ENCODE measurements around the gene ACTN1. TPM values are rescaled to one million over a fixed set of nuclear protein-coding genes. Genes with fewer than 3 reads are reported as not detected.

Gene ACTN1
- total RNA-seq, 1 donor from 2014 or later: 136 TPM

DNA sequence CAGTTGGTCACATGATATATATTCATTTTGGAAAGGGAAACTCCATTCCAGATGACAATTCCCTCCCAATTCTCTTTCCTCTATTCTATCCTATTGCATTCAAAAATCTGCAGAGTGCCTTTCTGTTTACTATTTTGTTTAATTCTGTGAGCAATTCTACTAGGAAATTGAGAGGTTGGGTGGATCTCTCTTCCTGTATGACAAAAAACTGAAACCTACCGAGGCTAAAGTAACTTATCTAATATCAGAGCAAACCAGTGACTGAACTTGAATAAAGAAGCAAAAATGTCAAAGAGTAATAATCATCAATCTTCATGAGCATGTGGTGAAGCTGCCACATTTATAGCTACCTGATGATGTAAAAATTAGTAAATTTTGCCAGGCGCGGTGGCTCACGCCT lies 16.6 kb upstream of the ACTN1 start:
- no peak for DNase-seq (ENCODE audit: missing footprints)
- ATAC-seq: no peak
- intact Hi-C loops (cut with DNase I): no loop called here

DNA sequence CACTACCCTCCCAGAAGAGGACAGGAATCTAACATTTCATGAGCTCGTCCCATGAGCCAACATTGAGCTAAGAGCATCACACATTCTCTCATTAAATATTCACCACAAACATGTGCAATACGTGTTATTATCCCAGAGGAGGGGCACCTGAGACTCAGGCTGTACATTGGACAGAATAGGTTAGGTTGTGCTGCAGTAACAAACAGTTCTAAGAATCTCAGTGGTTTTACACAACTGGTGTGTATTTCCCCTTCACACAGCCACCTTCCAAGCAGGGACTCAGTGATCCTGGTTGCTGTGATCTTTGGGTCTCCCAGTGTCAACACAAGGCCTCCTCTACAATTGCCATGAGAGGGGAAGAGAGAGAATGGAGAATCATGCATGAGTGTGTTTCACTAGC lies 15.0 kb upstream of the ACTN1 start:
- no peak for ATAC-seq
- intact Hi-C loops (cut with DNase I): no loop called here

DNA sequence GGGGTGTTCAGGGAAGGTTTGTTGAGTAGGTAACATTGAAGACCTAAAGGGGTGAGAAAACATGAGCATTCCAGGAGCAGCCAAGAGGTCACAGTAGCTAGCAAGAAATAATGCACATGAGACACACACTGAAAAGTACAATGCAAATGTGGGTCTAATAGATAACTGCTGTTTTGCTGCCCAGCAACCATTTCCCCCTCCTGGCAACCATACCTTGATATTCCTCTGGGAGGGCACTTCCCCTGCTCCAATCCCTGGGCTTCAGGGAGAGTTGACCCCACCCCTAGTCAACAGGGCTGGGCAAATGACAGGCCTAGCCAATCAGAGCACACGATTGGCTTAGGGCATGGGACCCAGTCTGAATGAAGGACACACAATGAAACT lies 8.5 kb upstream of the ACTN1 start:
- DNase-seq (ENCODE audit: missing footprints) (no peak), ATAC-seq (no peak)
- intact Hi-C loops (cut with DNase I): no loop called here

More for the DNA sequence above, 15.0 kb upstream of the ACTN1 start:
- no peak for DNase-seq (ENCODE audit: missing footprints)

DNA sequence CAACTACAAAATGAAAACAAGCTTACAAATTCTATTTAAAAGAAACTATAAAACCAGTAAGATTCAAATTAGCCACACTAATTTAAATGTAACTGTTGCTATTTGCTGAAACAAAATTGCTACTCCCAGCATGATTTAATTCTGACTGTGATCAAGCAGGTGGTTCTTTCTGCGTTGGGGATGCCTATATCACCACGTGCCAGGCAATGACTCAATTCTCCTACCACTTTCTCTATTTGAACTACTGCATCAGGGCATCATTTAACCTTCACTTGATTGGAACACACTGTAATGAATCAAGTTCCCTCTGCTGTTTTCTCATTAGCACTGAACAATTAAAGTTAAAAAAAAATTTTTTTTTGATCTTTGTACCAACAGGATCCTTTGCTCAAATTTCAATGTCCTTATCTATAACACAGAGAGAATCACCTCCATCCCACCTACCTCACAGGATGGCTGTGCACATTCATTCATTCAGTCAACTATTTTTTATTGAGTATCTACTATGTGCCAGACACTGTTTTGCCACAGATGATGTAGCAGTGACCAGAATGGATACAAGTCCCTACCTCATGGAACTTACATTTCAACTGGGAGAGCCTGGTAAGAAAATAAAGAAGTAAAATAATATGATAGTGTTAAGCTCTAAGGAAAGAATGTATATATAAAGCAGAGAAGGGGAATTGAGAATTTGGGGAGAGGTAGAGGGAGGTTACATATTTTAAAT lies 8.0 kb upstream of the ACTN1 start:
- DNase-seq (ENCODE audit: missing footprints) (no peak), ATAC-seq (no peak)
- intact Hi-C loops (cut with DNase I): no loop called here

DNA sequence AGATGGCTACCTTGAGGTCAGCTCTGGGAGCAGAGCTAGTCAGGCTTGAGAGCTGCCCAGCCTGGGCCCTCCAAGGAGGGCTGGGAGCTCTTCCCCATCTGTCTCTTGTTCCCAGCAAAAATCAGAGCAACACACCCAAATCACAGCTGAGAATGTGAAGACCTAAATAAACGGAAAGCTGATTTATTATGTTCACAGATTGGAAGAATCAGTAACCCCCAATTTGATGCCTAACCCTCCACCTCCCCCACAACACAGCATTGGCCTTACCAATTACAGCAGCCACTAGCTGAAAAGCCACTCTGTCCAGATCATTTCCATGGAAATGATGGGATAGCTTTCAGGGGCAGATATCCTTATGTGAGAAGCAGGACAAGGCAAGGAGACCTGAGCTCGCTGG lies 7.1 kb upstream of the ACTN1 start:
- ATAC-seq: no peak
- no peak for DNase-seq (ENCODE audit: missing footprints)
- intact Hi-C loops (cut with DNase I): no loop called here

DNA sequence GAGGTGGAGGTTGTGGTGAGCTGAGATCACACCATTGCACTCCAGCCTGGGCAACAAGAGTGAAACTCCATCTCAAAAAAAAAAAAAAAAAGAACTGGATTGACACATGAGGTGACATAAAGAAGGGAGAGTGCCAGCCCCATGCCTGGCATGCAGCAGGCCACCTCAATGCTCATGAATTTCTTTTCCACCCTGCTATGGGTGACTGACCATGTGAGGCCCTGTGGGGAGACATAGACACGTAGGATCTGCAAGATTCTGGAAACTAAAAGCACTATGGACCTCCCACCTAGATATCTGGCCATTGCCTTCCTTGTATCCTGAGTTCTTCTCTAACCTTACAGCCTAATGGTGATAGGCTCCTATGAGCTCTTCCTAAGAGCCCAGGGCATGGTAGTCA lies 5.6 kb upstream of the ACTN1 start:
- intact Hi-C loops (cut with DNase I): no loop called here
- no peak for DNase-seq (ENCODE audit: missing footprints)
- no peak for ATAC-seq

DNA sequence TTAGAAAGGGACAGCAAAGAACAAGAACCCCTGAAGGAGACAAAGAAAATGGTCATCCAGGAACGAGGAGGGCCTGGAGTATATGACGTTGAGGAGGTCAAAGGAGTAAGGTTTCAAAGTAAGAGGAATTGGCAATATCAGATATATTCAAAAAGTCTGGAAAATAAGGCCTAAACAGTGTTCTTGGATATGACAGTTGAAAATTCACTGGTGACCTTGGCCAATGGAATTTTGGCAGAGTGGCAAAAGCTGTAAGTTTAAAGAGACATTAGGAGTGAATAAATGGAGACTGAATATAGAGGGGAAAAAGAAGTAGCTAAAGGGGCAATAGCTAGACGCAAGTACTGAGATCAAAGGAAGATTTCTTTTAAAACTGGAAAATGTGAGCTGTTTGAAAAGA lies 4.1 kb upstream of the ACTN1 start:
- DNase-seq (ENCODE audit: missing footprints): no peak
- intact Hi-C loops (cut with DNase I): no loop called here
- ATAC-seq: no peak

DNA sequence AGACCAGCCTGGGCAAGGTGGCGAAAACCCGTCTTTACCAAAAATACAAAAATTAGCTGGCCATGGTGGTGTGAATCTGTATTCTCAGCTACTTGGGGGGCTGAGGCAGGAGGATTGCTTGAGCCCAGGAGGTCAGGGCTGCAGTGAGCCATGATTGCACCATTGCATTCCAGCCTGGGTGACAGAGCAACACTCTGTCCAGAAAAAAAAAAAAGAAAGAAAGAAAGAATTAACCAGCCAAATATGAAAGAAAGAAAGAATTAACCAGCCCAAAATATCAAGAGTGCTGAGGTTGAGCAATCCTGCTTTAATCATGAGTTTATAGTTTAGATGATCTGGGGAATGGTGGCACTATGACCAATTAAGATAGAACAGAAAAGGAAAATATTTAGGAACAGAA lies 3.5 kb upstream of the ACTN1 start:
- DNase-seq (ENCODE audit: missing footprints) (no peak), ATAC-seq (no peak)
- intact Hi-C loops (cut with DNase I): no loop called here

DNA sequence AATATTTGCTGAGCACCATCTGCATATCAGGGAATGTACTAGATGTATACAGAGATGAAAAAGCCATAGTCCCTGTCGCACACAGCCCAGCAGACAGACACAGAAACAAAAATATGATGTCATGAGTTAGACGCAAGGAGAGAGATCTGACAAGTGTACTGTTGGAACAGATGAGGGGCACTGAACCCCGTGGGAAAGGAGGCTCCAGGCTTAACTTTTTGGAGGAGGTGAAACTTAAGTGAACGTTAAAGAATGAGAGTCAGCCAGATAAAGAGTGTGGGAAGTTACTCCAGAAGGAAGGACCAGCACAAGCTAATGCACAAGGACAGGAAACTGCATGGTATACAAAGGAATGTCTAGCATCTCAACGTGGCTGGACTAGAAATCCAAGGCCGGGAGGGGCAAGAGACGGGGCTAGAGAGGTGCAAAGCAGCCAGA lies 2.5 kb upstream of the ACTN1 start:
- no peak for DNase-seq (ENCODE audit: missing footprints)
- intact Hi-C loops (cut with DNase I): no loop called here
- ATAC-seq: no peak

DNA sequence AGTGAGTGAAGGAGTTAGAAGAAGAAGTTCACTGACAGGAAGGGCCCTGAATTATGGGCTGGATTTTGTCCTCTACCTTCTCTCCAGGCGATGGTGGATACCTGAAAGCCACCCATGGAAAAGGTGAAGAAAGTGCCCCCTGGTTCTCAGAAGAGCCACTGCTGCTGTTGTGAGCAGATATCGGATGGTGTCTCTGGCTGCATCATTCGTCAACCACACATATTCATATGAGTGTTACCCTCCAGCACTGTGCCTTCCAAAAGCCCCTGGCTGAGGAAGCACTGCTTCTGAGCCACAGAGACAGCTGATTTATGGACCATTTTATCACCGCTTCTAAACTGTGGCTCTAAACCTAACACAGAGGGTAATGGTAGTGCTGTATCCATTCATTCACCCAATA lies 2.0 kb upstream of the ACTN1 start:
- intact Hi-C loops (cut with DNase I): no loop called here
- DNase-seq (ENCODE audit: missing footprints): no peak
- ATAC-seq: no peak

DNA sequence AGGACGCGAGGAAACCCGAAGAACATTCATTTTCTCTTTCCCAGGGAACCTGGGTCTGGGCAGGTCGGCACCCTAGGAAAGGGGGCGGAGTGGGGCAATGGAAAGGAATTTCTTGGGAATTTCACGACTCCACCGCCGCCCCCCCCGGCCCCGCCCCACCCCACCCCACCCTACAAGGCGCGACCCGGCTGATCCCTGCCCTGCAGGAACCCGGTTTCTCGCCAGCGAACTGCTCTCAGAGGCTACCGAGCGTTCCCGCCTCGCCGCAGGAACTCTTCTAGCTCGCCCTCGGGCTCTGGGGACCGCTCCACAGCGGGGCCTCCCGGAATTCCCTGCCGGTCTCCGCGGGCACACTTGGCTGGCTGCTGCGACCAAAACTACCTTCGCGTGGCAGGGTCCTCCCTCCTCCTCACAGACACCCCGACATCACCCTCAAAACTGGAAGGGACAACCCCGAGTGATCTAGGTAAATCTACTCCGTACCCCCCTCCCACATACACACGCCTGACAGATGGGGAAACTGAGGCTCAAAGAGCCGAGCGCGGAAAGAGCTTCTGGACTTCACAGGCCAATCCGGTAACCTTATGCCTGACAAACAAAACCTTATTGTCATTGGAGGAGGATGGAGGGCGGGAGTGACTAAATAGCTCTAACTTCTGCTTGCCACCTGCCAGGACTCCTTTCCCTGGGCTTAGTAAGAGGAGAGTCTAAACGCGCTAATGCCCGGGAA lies 785 bp upstream of the ACTN1 start:
- peak; percentile 26 for ATAC-seq
- DNase-seq (ENCODE audit: missing footprints): peak; percentile 82
- intact Hi-C loops (cut with DNase I): loop anchor here (2.0 to 5.0 kb wide), 4 partner anchors 39 to 122 kb away; no protein-coding TSS in a partner anchor

DNA sequence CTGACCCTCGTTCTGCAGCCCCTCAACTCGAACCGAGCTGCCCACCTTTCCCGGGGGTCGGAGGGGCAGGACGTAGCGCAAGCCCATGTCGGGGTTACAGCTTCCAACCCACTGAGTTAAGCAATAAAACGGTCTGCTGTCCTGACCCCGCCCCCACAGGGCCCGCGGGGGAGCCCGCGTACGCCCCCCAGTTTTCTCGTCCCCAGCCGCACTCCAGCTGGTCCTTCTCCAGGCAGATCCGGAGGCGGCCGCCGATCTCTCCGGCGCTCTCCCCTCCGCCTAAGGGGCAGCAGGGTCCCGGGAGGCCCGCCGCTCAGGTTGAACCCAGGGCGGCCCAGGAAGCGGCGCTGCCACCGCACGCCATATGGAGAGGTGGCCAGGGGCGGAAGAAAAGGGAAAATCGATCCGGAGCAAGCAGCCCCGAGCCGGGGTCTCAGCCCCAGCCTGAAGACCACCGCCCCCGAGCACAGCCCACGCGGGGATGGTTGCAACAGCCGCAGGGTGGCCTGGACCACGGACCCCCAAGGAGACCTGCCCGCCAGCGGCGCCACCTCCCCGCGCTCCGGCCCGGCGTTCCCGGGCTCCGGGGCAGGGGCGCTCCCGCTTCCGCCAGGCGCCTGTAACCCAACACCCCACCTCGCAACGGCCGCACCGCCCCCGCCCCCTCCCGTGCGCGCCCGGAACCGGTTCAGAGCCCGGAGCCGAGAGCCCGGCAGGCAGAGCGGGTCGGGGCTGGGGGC lies 760 bp downstream of the ACTN1 start:
- DNase-seq (ENCODE audit: missing footprints) (peak; percentile 83), ATAC-seq (peak; percentile 55)
- intact Hi-C loops (cut with DNase I): loop anchor here (2.0 to 5.0 kb wide), 4 partner anchors 38 to 124 kb away; no protein-coding TSS in a partner anchor

DNA sequence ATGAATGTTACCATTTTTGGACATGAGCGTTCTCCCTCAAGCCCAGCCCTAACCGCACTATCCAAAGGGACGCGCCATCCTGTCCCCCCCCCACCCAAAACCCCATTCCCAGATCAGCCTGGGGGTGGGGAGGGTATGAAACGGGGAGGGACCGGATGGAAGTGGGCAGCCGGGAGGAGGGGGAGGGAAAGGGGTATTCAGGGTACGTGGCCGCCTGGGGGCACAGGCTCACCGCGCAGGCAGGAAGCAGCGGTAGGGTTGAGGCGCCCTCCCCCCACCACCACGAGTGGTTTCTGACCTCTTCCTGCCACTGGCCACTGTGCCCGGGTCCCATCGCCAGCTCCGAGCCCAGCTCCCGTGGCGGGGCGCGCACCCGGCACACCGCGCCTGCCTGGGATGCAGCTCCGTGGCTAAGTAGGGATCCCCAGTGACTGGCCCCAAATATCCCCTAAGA lies 1.4 kb downstream of the ACTN1 start:
- ATAC-seq: no peak
- peak; percentile 77 for DNase-seq (ENCODE audit: missing footprints)
- intact Hi-C loops (cut with DNase I): loop anchor here (2.0 to 5.0 kb wide), 4 partner anchors 37 to 125 kb away; no protein-coding TSS in a partner anchor

DNA sequence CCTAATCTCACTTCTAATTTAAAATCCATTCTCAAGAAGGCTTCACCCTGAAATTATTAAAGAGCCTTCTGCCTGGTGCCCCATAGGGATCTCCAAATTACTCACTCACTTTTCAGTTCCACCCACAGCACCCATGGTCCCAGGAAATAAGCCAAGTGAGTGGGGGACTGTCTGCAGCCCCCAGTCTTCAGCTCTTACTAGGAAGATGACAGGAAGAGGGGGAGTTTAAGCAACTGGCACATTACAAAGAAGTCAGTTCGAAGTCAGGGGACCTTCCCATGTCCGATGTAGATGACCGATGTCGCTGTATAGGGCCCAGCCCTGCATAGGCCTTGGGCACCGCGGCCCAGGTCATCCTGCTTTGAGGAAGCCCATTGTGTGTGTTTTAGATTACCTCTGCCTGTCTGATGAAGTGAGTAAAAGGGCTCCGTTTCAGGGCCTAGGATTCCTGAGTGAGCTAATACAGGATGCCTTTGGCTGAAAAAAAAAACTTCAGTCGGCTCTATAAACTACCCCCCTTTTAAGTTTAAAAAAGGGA lies 1.9 kb downstream of the ACTN1 start:
- DNase-seq (ENCODE audit: missing footprints) (no peak), ATAC-seq (no peak)
- intact Hi-C loops (cut with DNase I): loop anchor here (5.0 kb wide), 2 partner anchors 70 to 125 kb away; no protein-coding TSS in a partner anchor

DNA sequence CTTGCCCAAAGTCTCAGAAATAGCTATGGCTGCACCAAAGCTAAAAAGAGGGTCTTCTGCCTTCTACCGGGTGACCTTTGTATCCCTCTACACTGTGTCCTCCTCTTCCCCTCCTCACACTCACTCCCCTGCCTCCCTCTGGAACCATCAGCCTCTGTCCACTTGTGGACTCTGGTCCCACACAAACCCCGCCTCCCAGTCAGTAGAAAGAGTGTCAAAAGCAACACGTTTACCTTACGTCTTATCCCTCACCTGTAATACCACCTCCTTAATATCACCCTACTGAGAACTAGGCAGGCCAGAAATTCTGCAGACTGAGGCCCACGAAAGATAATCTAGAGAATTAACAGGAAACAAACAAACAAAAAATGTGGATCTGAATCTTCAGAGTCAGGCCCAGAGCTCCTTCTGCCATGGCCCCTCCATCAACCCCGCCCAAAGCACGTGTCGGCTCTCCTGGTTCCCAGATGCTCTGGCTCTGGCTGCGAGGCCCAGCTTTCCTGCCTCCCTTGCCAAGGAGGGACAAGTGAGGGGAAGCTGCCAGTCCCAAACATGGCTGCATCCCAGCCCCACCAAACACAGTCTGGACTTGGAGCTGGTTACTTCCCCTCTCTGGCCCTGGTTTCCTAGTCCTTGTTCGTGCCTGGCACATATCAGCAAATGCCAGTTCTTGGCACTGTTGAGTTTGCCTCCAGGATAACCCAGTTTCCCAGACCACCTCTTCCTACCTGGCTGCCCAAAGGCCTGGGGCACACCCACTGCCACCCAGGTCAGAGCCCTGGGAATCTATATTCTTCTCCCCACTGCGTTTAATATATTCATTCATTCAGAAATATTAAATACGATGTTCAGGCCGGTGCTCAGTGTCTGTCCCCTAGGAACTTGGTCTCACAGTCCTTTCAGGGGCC lies 2.7 kb downstream of the ACTN1 start:
- ATAC-seq (peak; percentile 1), DNase-seq (ENCODE audit: missing footprints) (peak; percentile 77)
- intact Hi-C loops (cut with DNase I): loop anchor here (5.0 kb wide), 2 partner anchors 71 to 126 kb away; no protein-coding TSS in a partner anchor

DNA sequence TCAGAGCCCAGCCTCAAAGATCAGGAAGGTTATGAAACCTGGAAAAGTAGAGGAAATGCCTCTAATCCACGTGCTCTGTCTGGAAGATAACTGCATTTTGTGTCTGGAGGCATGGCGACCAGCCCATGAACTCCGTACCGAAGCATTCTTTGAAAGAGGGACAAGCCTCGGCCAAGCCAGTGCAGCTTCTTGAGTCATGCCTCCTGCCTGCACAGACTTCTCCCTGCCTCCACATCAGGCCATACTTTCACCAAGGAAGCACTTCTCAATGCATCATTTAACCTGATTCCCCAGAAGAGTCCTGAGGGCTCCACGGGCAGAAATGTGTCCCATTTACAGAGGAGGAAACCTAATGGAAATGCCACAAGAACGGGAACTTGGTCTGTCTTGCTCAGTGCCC lies 3.4 kb downstream of the ACTN1 start:
- no peak for ATAC-seq
- intact Hi-C loops (cut with DNase I): loop anchor here (5.0 kb wide), 2 partner anchors 72 to 127 kb away; no protein-coding TSS in a partner anchor
- DNase-seq (ENCODE audit: missing footprints): no peak

DNA sequence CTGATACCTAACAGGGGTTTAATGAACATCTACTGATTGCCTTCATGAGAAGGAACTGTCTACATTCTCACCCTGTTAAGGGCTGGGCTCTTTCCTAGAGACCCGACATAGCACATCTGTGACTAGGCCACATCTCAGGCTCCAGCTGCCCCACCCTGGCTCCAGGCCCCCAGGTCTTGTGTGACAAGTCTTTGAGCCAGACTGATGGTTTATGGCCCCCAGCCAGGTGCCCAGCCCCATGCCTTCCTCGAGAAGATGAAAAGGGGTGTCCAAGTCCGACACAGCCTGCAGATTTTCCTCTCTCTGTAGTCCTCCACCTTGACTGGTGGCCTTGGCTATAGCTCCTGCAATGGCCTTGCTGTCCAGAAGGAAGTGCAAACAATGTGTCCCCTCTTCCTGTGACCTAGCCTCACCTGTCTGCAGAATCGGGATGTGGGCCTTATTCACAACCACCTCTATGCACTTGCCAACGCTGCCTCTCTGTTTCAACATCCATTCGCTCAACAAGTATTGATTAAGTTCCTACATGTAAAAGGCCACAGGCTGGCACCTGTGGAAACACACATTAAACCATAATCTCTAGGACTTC lies 4.2 kb downstream of the ACTN1 start:
- DNase-seq (ENCODE audit: missing footprints): peak; percentile 80
- ATAC-seq: no peak
- intact Hi-C loops (cut with DNase I): loop anchor here (5.0 kb wide), 2 partner anchors 72 to 127 kb away; no protein-coding TSS in a partner anchor

DNA sequence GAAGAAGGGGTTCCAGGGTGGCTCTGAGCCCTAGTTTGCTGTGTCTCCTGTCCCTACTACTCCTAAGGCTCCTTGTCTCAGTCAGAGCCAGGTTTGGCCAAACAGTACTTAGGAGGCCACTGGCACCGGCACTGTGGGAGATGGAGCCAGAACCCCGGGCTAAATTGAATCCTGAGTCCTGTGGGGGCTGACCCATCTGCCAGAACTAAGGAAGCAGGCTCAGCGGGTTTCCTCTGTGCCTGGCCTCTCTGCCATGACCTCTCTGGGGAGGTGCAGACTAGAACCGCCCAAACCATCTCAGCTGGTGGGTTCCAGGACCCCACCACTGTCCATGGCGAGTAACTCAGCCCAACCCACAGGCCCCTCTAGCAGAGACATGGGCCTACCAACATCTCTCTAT lies 5.5 kb downstream of the ACTN1 start:
- intact Hi-C loops (cut with DNase I): no loop called here
- no peak for DNase-seq (ENCODE audit: missing footprints)
- no peak for ATAC-seq

All from Right ventricle myocardium inferior (tissue), 1 donor.